ENCODE data around the gene FYCO1. TPM values are rescaled to one million over a fixed set of nuclear protein-coding genes. Genes with fewer than 3 reads are reported as not detected.

The FYCO1 gene
- total and polyA plus RNA-seq, 2 of the 13 experiments (the other 11 are each of a cell fraction or from before 2014, with no cell fraction given) = 2.7 to 4.2 TPM

DNA sequence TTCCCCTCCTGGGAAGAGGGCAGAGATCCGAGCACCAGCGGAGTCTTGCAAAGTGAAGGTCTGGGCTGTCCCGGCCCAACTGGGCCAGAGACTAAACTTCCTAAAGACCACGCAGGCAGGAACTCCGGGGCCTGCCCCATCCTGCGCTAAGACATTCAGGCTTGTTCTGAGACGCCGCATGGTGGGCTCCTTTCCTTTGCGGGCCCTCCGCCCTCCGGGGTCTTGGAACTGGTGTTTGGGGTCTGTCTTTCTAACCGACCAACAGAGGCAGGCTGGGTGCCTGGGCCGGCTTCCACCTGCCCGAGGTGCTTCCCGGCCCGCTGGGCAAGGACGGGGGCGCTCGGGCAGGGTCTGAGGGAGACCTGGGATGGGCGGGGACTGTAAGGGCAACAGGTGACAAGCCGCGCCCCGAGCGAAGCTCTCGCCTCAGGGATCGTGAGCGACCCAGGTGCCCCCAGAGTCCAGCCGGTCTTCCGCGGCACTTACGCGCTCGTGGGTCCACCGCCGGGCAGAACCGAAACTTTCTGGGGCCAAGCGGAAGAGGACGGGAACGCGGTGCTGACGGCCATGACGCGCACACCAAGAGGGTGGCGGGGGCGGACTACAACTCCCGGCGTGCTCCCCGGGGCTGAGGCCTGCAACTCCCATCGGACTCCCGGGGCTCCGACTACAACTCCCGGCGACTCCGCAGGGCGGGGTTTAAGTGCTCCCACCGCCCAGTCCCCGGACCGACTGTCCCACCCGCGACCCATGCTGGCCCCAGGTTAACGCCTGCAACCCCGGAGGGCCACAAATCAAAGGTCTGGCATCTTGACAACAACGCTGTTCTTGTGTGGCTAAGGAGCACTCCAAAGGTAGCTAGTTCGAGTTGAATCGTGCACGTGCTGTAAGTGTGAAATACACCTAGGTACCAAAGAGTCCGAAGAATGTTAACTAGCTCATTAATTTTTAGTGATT is at the start of gene FYCO1 (continued):
- TF ChIP-seq, protein P1, sequence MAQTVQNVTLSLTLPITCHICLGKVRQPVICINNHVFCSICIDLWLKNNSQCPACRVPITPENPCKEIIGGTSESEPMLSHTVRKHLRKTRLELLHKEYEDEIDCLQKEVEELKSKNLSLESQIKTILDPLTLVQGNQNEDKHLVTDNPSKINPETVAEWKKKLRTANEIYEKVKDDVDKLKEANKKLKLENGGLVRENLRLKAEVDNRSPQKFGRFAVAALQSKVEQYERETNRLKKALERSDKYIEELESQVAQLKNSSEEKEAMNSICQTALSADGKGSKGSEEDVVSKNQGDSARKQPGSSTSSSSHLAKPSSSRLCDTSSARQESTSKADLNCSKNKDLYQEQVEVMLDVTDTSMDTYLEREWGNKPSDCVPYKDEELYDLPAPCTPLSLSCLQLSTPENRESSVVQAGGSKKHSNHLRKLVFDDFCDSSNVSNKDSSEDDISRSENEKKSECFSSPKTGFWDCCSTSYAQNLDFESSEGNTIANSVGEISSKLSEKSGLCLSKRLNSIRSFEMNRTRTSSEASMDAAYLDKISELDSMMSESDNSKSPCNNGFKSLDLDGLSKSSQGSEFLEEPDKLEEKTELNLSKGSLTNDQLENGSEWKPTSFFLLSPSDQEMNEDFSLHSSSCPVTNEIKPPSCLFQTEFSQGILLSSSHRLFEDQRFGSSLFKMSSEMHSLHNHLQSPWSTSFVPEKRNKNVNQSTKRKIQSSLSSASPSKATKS (CRISPR knock-in tag; IDR thresholded peaks at IDR 0.05) = no peak
- TF ChIP-seq ZNF782 (CRISPR knock-in tag; IDR thresholded peaks at IDR 0.05; ENCODE audit: borderline replicate concordance) = peak; percentile 61; the same call in 1 of the 2 replicates
- TF ChIP-seq TCF12 (IDR thresholded peaks at IDR 0.05) = no peak
- peak; percentile 56; the same call in 1 of the 2 replicates for TF ChIP-seq TCF12 (CRISPR knock-in tag; IDR thresholded peaks at IDR 0.05)
- TF ChIP-seq GZF1 (CRISPR knock-in tag; IDR thresholded peaks at IDR 0.05) = peak; percentile 50; the same call in 1 of the 2 replicates
- TF ChIP-seq, protein P2, sequence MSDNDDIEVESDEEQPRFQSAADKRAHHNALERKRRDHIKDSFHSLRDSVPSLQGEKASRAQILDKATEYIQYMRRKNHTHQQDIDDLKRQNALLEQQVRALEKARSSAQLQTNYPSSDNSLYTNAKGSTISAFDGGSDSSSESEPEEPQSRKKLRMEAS (IDR thresholded peaks at IDR 0.05) = peak; percentile 70; the same call in 1 of the 2 replicates
- no peak for TF ChIP-seq FOXM1 (CRISPR knock-in tag; IDR thresholded peaks at IDR 0.05)
- TF ChIP-seq REXO4 (CRISPR knock-in tag; IDR thresholded peaks at IDR 0.05; ENCODE audit: borderline replicate concordance) = no peak
- peak; percentile 76 for TF ChIP-seq MYC (CRISPR knock-in tag; IDR thresholded peaks at IDR 0.05; ENCODE audit: borderline replicate concordance)
- TF ChIP-seq CBX2 (IDR thresholded peaks at IDR 0.05; ENCODE audit: low read depth, low read length) = no peak
- no peak for TF ChIP-seq CBX2 (CRISPR knock-in tag; IDR thresholded peaks at IDR 0.05; ENCODE audit: low read depth)
- TF ChIP-seq, protein P3, sequence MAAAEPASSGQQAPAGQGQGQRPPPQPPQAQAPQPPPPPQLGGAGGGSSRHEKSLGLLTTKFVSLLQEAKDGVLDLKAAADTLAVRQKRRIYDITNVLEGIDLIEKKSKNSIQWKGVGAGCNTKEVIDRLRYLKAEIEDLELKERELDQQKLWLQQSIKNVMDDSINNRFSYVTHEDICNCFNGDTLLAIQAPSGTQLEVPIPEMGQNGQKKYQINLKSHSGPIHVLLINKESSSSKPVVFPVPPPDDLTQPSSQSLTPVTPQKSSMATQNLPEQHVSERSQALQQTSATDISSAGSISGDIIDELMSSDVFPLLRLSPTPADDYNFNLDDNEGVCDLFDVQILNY (CRISPR knock-in tag; conservative IDR thresholded peaks at IDR 0.05) = 0 out of 2 replicates have a peak, but pooled peaks have one; percentile 8
- TF ChIP-seq MED8 (CRISPR knock-in tag; IDR thresholded peaks at IDR 0.05; ENCODE audit: insufficient replicate concordance) = no peak
- TF ChIP-seq ZNF615 (CRISPR knock-in tag; IDR thresholded peaks at IDR 0.05; ENCODE audit: borderline replicate concordance) = no peak
- peak; percentile 96 for TF ChIP-seq ZFX (CRISPR knock-in tag; IDR thresholded peaks at IDR 0.05; ENCODE audit: low read depth)
- TF ChIP-seq, protein P4, sequence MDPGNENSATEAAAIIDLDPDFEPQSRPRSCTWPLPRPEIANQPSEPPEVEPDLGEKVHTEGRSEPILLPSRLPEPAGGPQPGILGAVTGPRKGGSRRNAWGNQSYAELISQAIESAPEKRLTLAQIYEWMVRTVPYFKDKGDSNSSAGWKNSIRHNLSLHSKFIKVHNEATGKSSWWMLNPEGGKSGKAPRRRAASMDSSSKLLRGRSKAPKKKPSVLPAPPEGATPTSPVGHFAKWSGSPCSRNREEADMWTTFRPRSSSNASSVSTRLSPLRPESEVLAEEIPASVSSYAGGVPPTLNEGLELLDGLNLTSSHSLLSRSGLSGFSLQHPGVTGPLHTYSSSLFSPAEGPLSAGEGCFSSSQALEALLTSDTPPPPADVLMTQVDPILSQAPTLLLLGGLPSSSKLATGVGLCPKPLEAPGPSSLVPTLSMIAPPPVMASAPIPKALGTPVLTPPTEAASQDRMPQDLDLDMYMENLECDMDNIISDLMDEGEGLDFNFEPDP (CRISPR knock-in tag; conservative IDR thresholded peaks at IDR 0.05) = no peak
- no peak for TF ChIP-seq NONO (IDR thresholded peaks at IDR 0.05)
- peak; percentile 70; the same call in 1 of the 2 replicates for TF ChIP-seq NONO (CRISPR knock-in tag; conservative IDR thresholded peaks at IDR 0.05)
- TF ChIP-seq MXD4 (CRISPR knock-in tag; IDR thresholded peaks at IDR 0.05) = no peak
- peak in 1 of 2 experiments; percentile 64; a peak in 1 of 4 replicates for TF ChIP-seq KLF16 (CRISPR knock-in tag; IDR thresholded peaks at IDR 0.05)
- no peak for TF ChIP-seq RARG (CRISPR knock-in tag; IDR thresholded peaks at IDR 0.05; ENCODE audit: low read depth)
- TF ChIP-seq ZNF329 (CRISPR knock-in tag; IDR thresholded peaks at IDR 0.05; ENCODE audit: low read depth) = 0 out of 2 replicates have a peak, but pooled peaks have one; percentile 49
- TF ChIP-seq SKI (IDR thresholded peaks at IDR 0.05; ENCODE audit: partially characterized antibody) = no peak
- no peak; the same call in 1 of the 2 replicates for TF ChIP-seq ZNF839 (CRISPR knock-in tag; IDR thresholded peaks at IDR 0.05; ENCODE audit: borderline replicate concordance)
- TF ChIP-seq ZNF713 (CRISPR knock-in tag; IDR thresholded peaks at IDR 0.05) = no peak
- no peak for TF ChIP-seq ZBTB8A (CRISPR knock-in tag; IDR thresholded peaks at IDR 0.05; ENCODE audit: borderline replicate concordance, low read depth)

Data from HepG2 (cell line).